Activated naive CD4-positive, alpha-beta T cell treated with anti-CD3 and anti-CD28 coated beads, Interleukin-2, amount 50 U/mL, for 72 hours (primary cell): Measurements from ENCODE around the gene ADAMTS17. TPM values are rescaled to one million over a fixed set of nuclear protein-coding genes. Genes with fewer than 3 reads are reported as not detected.

Experiments
- ATAC-seq, 2 donors: fragments of 150-1000 bp; cut with Tn5 transposase; 2 replicates each; pipeline ENCODE4 v1.10.0; 2021; ENCODE audit warnings: mild to moderate bottlenecking in 2 of 2, moderate library complexity in 2 of 2
- DNase-seq, 2 donors: peaks; one replicate each; pipeline ENCODE4 v3.0.0; 2021 to 2022; ENCODE audit warnings: low spot score in 2 of 2
- H3K27ac Mint-ChIP-seq, 2 donors: one replicate each; pipeline ENCODE4 v1.8.0; 2022; ENCODE audit warnings: mild to moderate bottlenecking in 2 of 2, mixed read lengths in 2 of 2
- H3K36me3 Mint-ChIP-seq, 2 donors: one replicate each; pipeline ENCODE4 v1.8.0; 2022; ENCODE audit warnings: mixed read lengths in 2 of 2
- H3K9me3 Mint-ChIP-seq, 2 donors: one replicate each; pipeline ENCODE4 v1.8.0; 2022; ENCODE audit warnings: mixed read lengths in 2 of 2
- total RNA-seq, 2 donors: library from RNA; stranded (reverse); gene quantifications; one replicate each; pipeline ENCODE4 v1.2.3, GENCODE V29; 2022

Gene ADAMTS17
- total RNA-seq, 2 donors from 2014 or later, result 0.19 to 1.5 TPM

GRCh38 chr15:100252359-100252758, 89.4 kb downstream of the ADAMTS17 start:
- no peaks in the 10 kb centered on the region for H3K9me3 Mint-ChIP-seq

GRCh38 chr15:100250176-100250800, 91.5 kb downstream of the ADAMTS17 start:
- no peak for ATAC-seq
- DNase-seq, result no peak

More at GRCh38 chr15:100252359-100252758, 89.4 kb downstream of the ADAMTS17 start:
- Mint-ChIP-seq H3K36me3 (no peaks in the 10 kb centered on the region), H3K27ac (peak overlapping the region in 1 of 2 donors; percentile 17)
- no peak for ATAC-seq
- no peak for DNase-seq

GRCh38 chr15:100249096-100249815, 92.5 kb downstream of the ADAMTS17 start:
- no peak for ATAC-seq
- no peaks in the 10 kb centered on the region for H3K9me3 Mint-ChIP-seq
- no peak overlapping the region for H3K27ac Mint-ChIP-seq
- H3K36me3 Mint-ChIP-seq, result no peaks in the 10 kb centered on the region
- DNase-seq, result no peak

More at GRCh38 chr15:100250176-100250800, 91.5 kb downstream of the ADAMTS17 start:
- Mint-ChIP-seq H3K9me3 (no peaks in the 10 kb centered on the region), H3K36me3 (no peaks in the 10 kb centered on the region), H3K27ac (no peak overlapping the region)

GRCh38 chr15:100248236-100248635, 93.5 kb downstream of the ADAMTS17 start:
- Mint-ChIP-seq H3K9me3 (peaks cover 0 to 3% of the 10 kb centered on the region in 2 donors), H3K27ac (no peak overlapping the region), H3K36me3 (no peaks in the 10 kb centered on the region)
- ATAC-seq (no peak), DNase-seq (no peak)

- Mint-ChIP-seq H3K9me3 (peaks cover 0 to 3% of the 10 kb centered on the region in 2 donors), H3K36me3 (no peaks in the 10 kb centered on the region), H3K27ac (peak overlapping the region in 1 of 2 donors; percentile 65)
- no peak for DNase-seq
- ATAC-seq, result no peak
These were observed 94.2 kb downstream of the ADAMTS17 start for GRCh38 chr15:100247228-100248225.

- no peak for DNase-seq
- no peak for ATAC-seq
- peaks cover 0 to 3% of the 10 kb centered on the region in 2 donors for H3K9me3 Mint-ChIP-seq
- no peak overlapping the region for H3K27ac Mint-ChIP-seq
- no peaks in the 10 kb centered on the region for H3K36me3 Mint-ChIP-seq
These were observed 95.9 kb downstream of the ADAMTS17 start for GRCh38 chr15:100245855-100246254.

GRCh38 chr15:100245487-100245820, 96.3 kb downstream of the ADAMTS17 start:
- peaks cover 0 to 3% of the 10 kb centered on the region in 2 donors for H3K9me3 Mint-ChIP-seq
- no peak for ATAC-seq
- no peak for DNase-seq
- no peaks in the 10 kb centered on the region for H3K36me3 Mint-ChIP-seq
- no peak overlapping the region for H3K27ac Mint-ChIP-seq

- H3K36me3 Mint-ChIP-seq, result no peaks in the 10 kb centered on the region
- H3K9me3 Mint-ChIP-seq, result peaks cover 0 to 3% of the 10 kb centered on the region in 2 donors
- ATAC-seq (no peak), DNase-seq (no peak)
- H3K27ac Mint-ChIP-seq, result no peak overlapping the region
These were observed 96.8 kb downstream of the ADAMTS17 start for GRCh38 chr15:100244796-100245486.

GRCh38 chr15:100242989-100243388, 98.8 kb downstream of the ADAMTS17 start:
- H3K27ac Mint-ChIP-seq, result peak overlapping the region in 1 of 2 donors; percentile 4
- no peak for DNase-seq
- H3K9me3 Mint-ChIP-seq, result peaks cover 0 to 3% of the 10 kb centered on the region in 2 donors
- ATAC-seq, result no peak
- no peaks in the 10 kb centered on the region for H3K36me3 Mint-ChIP-seq

GRCh38 chr15:100241572-100242482, 99.9 kb downstream of the ADAMTS17 start:
- no peak for ATAC-seq
- peaks cover 0 to 3% of the 10 kb centered on the region in 2 donors for H3K9me3 Mint-ChIP-seq

GRCh38 chr15:100236981-100237720, 104.6 kb downstream of the ADAMTS17 start:
- Mint-ChIP-seq H3K27ac (peak overlapping the region in 1 of 2 donors; percentile 29), H3K36me3 (no peaks in the 10 kb centered on the region)

More at GRCh38 chr15:100241572-100242482, 99.9 kb downstream of the ADAMTS17 start:
- DNase-seq, result no peak
- Mint-ChIP-seq H3K36me3 (no peaks in the 10 kb centered on the region), H3K27ac (peak overlapping the region in 1 of 2 donors; percentile 56)

GRCh38 chr15:100235030-100235617, 106.7 kb downstream of the ADAMTS17 start:
- H3K27ac Mint-ChIP-seq, result peak overlapping the region in 1 of 2 donors; percentile 50
- H3K9me3 Mint-ChIP-seq, result no peaks in the 10 kb centered on the region
- no peaks in the 10 kb centered on the region for H3K36me3 Mint-ChIP-seq
- no peak for ATAC-seq
- DNase-seq, result no peak

More at GRCh38 chr15:100236981-100237720, 104.6 kb downstream of the ADAMTS17 start:
- ATAC-seq (no peak), DNase-seq (no peak)
- no peaks in the 10 kb centered on the region for H3K9me3 Mint-ChIP-seq

GRCh38 chr15:100234158-100235029, 107.4 kb downstream of the ADAMTS17 start:
- no peak for DNase-seq
- H3K27ac Mint-ChIP-seq, result no peak overlapping the region
- peaks cover 0 to 1% of the 10 kb centered on the region in 2 donors for H3K9me3 Mint-ChIP-seq
- no peak for ATAC-seq
- H3K36me3 Mint-ChIP-seq, result no peaks in the 10 kb centered on the region
